C4-2B (cell line): ENCODE data around the gene PXN.

Experiments
- ZFX ChIP-seq: fragments of 450-650 bp; IDR thresholded peaks from 2 replicates; pipeline ENCODE4 v1.6.1; 2017
- TF ChIP-seq, protein P1 (sequence below): fragments of 450-650 bp; conservative IDR thresholded peaks from 2 replicates; pipeline ENCODE4 v1.5.1; 2017; ENCODE audit warnings: mild to moderate bottlenecking

DNA sequence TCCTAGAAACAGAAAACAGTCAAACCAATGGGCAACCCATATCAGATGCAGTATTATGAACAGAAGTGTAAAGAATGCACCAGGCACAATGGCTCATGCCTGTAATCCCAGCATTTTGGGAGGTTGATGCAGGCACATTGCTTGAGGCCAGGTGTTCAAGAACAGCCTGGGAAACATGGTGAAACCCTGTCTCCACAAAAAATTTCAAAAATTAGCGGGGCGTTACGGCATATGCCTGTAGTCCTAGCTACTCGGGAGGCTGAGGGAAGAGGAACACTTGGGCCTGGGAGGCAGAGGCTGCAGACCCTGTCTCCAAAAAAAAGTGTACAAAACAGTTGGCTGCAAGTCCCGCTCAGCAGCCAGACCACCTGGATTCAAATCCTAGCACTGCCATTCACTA lies 4.9 kb downstream of the PXN start:
- TF ChIP-seq, protein P1, sequence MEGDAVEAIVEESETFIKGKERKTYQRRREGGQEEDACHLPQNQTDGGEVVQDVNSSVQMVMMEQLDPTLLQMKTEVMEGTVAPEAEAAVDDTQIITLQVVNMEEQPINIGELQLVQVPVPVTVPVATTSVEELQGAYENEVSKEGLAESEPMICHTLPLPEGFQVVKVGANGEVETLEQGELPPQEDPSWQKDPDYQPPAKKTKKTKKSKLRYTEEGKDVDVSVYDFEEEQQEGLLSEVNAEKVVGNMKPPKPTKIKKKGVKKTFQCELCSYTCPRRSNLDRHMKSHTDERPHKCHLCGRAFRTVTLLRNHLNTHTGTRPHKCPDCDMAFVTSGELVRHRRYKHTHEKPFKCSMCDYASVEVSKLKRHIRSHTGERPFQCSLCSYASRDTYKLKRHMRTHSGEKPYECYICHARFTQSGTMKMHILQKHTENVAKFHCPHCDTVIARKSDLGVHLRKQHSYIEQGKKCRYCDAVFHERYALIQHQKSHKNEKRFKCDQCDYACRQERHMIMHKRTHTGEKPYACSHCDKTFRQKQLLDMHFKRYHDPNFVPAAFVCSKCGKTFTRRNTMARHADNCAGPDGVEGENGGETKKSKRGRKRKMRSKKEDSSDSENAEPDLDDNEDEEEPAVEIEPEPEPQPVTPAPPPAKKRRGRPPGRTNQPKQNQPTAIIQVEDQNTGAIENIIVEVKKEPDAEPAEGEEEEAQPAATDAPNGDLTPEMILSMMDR = no peak
- TF ChIP-seq ZFX = no peak
